H1 (cell line): ENCODE data around the gene HIBCH. TPM values are rescaled to one million over a fixed set of nuclear protein-coding genes. Genes with fewer than 3 reads are reported as not detected.

Experiments
- CTCF ChIA-PET: fragments of 300-600 bp; sonication (Branson Sonifier 250); formaldehyde crosslinking; loops from one replicate; lab custom pipeline; 2021; ENCODE audit not compliant: partially characterized antibody; lab: Charles Lee
- POLR2A ChIA-PET: fragments of 300-600 bp; sonication (Branson Sonifier 250); formaldehyde crosslinking; loops from one replicate; lab custom pipeline; 2021; ENCODE audit warnings: inconsistent platforms; ENCODE audit not compliant: partially characterized antibody; lab: Charles Lee
- DNase-seq, 2 experiments: peaks; one replicate each; pipeline versions ENCODE4 v3.0.0 to v3.0.0-alpha.2; 2010 to 2022; ENCODE audit warnings: low spot score in 2 of 2, low read depth in 1 of 2, mixed read lengths in 1 of 2
- FAIRE-seq: peaks from 2 replicates; lab custom pipeline; 2011; peaks lifted over from hg19 to GRCh38; lab: Jason Lieb, UNC
- H2AFZ ChIP-seq: 2 replicates; pipeline ENCODE4 v1.8.1; 2012; ENCODE audit warnings: low read length, inconsistent platforms
- H2AK5ac ChIP-seq: 2 replicates; pipeline ENCODE4 v1.6.1; 2013; ENCODE audit warnings: low read depth, low read length
- H2BK120ac ChIP-seq: replicated peaks from 2 replicates; pipeline ENCODE3; 2013; ENCODE audit warnings: low read depth, low read length, inconsistent platforms
- H2BK12ac ChIP-seq: 2 replicates; pipeline ENCODE4 v1.6.1; 2013; ENCODE audit warnings: low read depth, low read length
- H2BK15ac ChIP-seq: 2 replicates; pipeline ENCODE4 v1.6.1; 2013; ENCODE audit warnings: low read length
- H2BK20ac ChIP-seq: 2 replicates; pipeline ENCODE4 v1.6.1; 2013; ENCODE audit warnings: low read length
- H2BK5ac ChIP-seq: 2 replicates; pipeline ENCODE4 v1.6.1; 2013; ENCODE audit warnings: low read depth, low read length
- H3K14ac ChIP-seq: 2 replicates; pipeline ENCODE4 v1.6.1; 2013; ENCODE audit warnings: inconsistent platforms; ENCODE audit not compliant: insufficient read length
- H3K18ac ChIP-seq: 2 replicates; pipeline ENCODE4 v1.6.1; 2013; ENCODE audit warnings: low read length; ENCODE audit errors: extremely low read depth
- H3K23ac ChIP-seq: 2 replicates; pipeline ENCODE4 v1.6.1; 2013; ENCODE audit warnings: inconsistent platforms; ENCODE audit not compliant: insufficient read length
- H3K23me2 ChIP-seq: 2 replicates; pipeline ENCODE4 v1.6.1; 2013; ENCODE audit warnings: low read depth, low read length
- H3K27ac ChIP-seq: 2 replicates; pipeline ENCODE4 v1.6.1; 2011; ENCODE audit warnings: low read depth, low read length, inconsistent platforms
- H3K27me3 ChIP-seq, 4 experiments: replicated peaks in 1 of 4; 1 replicate in 1 of 4; 2 replicates in 3 of 4; pipeline versions ENCODE4 v1.6.1 to v1.8.1; 2011 to 2013; ENCODE audit warnings: low read length in 3 of 4, mild to moderate bottlenecking in 3 of 4, inconsistent platforms in 2 of 4, mixed read lengths in 2 of 4, moderate library complexity in 1 of 4; ENCODE audit not compliant: control insufficient read depth in 3 of 4, insufficient read depth in 3 of 4; ENCODE audit errors: extremely low read depth in 1 of 4
- H3K36me3 ChIP-seq, 4 experiments: 2 replicates each; pipeline versions ENCODE4 v1.6.1 to v1.8.1; 2011 to 2013; ENCODE audit warnings: mild to moderate bottlenecking in 4 of 4, low read length in 3 of 4, moderate library complexity in 2 of 4, control low read depth in 1 of 4, inconsistent platforms in 1 of 4; ENCODE audit not compliant: insufficient read depth in 4 of 4, control insufficient read depth in 2 of 4
- H3K4ac ChIP-seq: replicated peaks from 2 replicates; pipeline ENCODE3; 2013; ENCODE audit warnings: low read length, low read depth, mixed read lengths, inconsistent platforms; ENCODE audit not compliant: insufficient read length
- H3K4me1 ChIP-seq, 4 experiments: replicated peaks in 1 of 4; 1 replicate in 1 of 4; 2 replicates in 3 of 4; pipeline versions ENCODE4 v1.6.1 to v1.8.1; 2011 to 2013; ENCODE audit warnings: low read length in 3 of 4, inconsistent platforms in 2 of 4, mixed read lengths in 1 of 4; ENCODE audit not compliant: insufficient read depth in 4 of 4, control insufficient read depth in 3 of 4
- H3K4me2 ChIP-seq, 2 experiments: 2 replicates each; pipeline versions ENCODE4 v1.6.1 to v1.8.1; 2011 to 2013; ENCODE audit warnings: low read depth in 2 of 2, low read length in 2 of 2, control low read depth in 1 of 2, inconsistent platforms in 1 of 2, mild to moderate bottlenecking in 1 of 2; ENCODE audit not compliant: insufficient read depth in 1 of 2
- H3K4me3 ChIP-seq, 4 experiments: fragments of 200-600, 300-600 bp in 1 of 4; sonication (generic), shearing (Covaris generic), sonication (Bioruptor Twin) in 1 of 4; 2 replicates each; pipeline versions ENCODE4 v1.5.1 to v1.8.1; 2011 to 2016; ENCODE audit warnings: low read length in 4 of 4, low read depth in 3 of 4, control low read depth in 2 of 4, inconsistent platforms in 2 of 4, mild to moderate bottlenecking in 2 of 4, mixed read lengths in 1 of 4, moderate library complexity in 1 of 4; ENCODE audit not compliant: insufficient read depth in 2 of 4; ENCODE audit errors: extremely low read depth in 1 of 4
- H3K56ac ChIP-seq: replicated peaks from 2 replicates; pipeline ENCODE3; 2013; ENCODE audit warnings: low read depth, mild to moderate bottlenecking, mixed read lengths, low read length, inconsistent platforms; ENCODE audit not compliant: insufficient read length
- H3K79me1 ChIP-seq: 2 replicates; pipeline ENCODE4 v1.6.1; 2013; ENCODE audit warnings: low read depth, low read length, control low read depth
- H3K79me2 ChIP-seq, 2 experiments: 2 replicates each; pipeline versions ENCODE4 v1.6.1 to v1.8.1; 2012 to 2013; ENCODE audit warnings: low read length in 2 of 2, mild to moderate bottlenecking in 2 of 2, inconsistent platforms in 1 of 2; ENCODE audit not compliant: insufficient read depth in 2 of 2, control insufficient read depth in 1 of 2
- H3K9ac ChIP-seq, 4 experiments: replicated peaks in 1 of 4; 1 replicate in 1 of 4; 2 replicates in 3 of 4; pipeline versions ENCODE4 v1.6.1 to v1.8.1; 2011 to 2013; ENCODE audit warnings: low read depth in 3 of 4, low read length in 3 of 4, control low read depth in 2 of 4, mild to moderate bottlenecking in 2 of 4, moderate library complexity in 2 of 4, inconsistent platforms in 1 of 4; ENCODE audit errors: extremely low read depth in 1 of 4
- H3K9me3 ChIP-seq, 2 experiments: 2 replicates each; pipeline versions ENCODE4 v1.6.1 to v1.8.1; 2012 to 2013; ENCODE audit warnings: mild to moderate bottlenecking in 2 of 2, moderate library complexity in 2 of 2, control low read depth in 1 of 2, inconsistent platforms in 1 of 2, low read depth in 1 of 2, low read length in 1 of 2, mixed read lengths in 1 of 2; ENCODE audit not compliant: insufficient read depth in 2 of 2
- H4K20me1 ChIP-seq, 2 experiments: replicated peaks in 1 of 2; 2 replicates each; pipeline versions ENCODE3 to v1.8.1; 2011 to 2013; ENCODE audit warnings: inconsistent platforms in 2 of 2, low read length in 2 of 2, mild to moderate bottlenecking in 1 of 2; ENCODE audit not compliant: insufficient read depth in 2 of 2, control insufficient read depth in 1 of 2
- H4K5ac ChIP-seq: 2 replicates; pipeline ENCODE4 v1.6.1; 2013; ENCODE audit warnings: low read length, low read depth, mixed read lengths, inconsistent platforms; ENCODE audit not compliant: insufficient read length
- H4K8ac ChIP-seq: 2 replicates; pipeline ENCODE4 v1.8.0; 2013; ENCODE audit warnings: mild to moderate bottlenecking, moderate library complexity, low read length, inconsistent platforms; ENCODE audit not compliant: insufficient read depth; ENCODE audit errors: extremely low read depth
- H4K91ac ChIP-seq: replicated peaks from 2 replicates; pipeline ENCODE3; 2013; ENCODE audit warnings: low read length, mixed read lengths, inconsistent platforms; ENCODE audit not compliant: insufficient read length
- BRCA1 ChIP-seq: IDR thresholded peaks from 2 replicates; pipeline ENCODE4 v1.6.1; 2012; ENCODE audit warnings: low read depth, low read length, improper control_type of control experiment
- GTF2F1 ChIP-seq: IDR thresholded peaks from 2 replicates; pipeline ENCODE4 v1.6.1; 2012; ENCODE audit warnings: low read depth, low read length, improper control_type of control experiment, borderline replicate concordance
- polyA plus RNA-seq, 7 experiments: library from polyadenylated mRNA; depleted of rRNA in 3 of 7; stranded (reverse) in 5 of 7; unstranded in 2 of 7; fragments of >200 nt in 5 of 7; fragments of 200-250 nt in 2 of 7; gene quantifications; 1 replicate in 5 of 7; 2 replicates in 1 of 7; 4 replicates in 1 of 7; pipeline versions ENCODE4 v1.2.1 to v1.2.3, GENCODE V29; 2011 to 2013; ENCODE audit warnings: missing spikeins in 2 of 7, mixed read lengths in 2 of 7
- total RNA-seq: library from RNA; stranded (reverse); fragmentation: NEBNext Ultra II Directional; extraction: Animal tissue kit (Norgen Biotek cat#: 25700); gene quantifications from 2 replicates; pipeline ENCODE4 v1.2.1, GENCODE V29; 2021

HIBCH gene
- total and polyA plus RNA-seq, 2 of the 8 experiments (the other 6 are each of a cell fraction or from before 2014, with no cell fraction given): 7.5 to 31.8 TPM

DNA sequence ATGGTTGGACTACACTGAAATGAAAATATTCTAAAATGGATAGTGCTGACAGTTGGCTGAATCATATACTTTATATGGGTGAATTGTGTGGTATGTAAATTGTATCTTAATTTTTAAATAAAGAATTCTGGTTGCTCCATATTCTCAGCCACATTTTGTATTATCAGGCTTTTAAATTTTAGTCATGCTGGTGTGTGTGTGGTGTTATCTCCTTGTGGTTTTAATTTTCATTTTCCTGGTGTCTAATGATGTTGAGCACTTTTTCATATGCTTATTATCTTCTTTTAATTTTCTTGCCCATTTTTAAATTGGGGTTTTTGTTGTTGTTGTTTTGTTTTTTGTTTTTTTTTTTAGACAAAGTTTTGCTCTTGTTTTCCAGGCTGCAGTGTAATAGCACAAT is 3.8 kb upstream of the HIBCH start:
- Histone ChIP-seq H3K4me1 (peaks cover 0 to 2% (median 0%) of the 10 kb centered on the region in 4 experiments; a peak in 2 of 7 replicates), H3K9ac (no peak overlapping the region), H2BK5ac (no peak overlapping the region), H3K18ac (no peak overlapping the region), H3K23ac (no peak overlapping the region), H2AK5ac (no peak overlapping the region), H4K20me1 (no peaks in the 10 kb centered on the region), H3K36me3 (no peaks in the 10 kb centered on the region), H3K9me3 (no peaks in the 10 kb centered on the region), H3K14ac (no peak overlapping the region), H3K4me3 (no peak overlapping the region), H3K79me1 (no peaks in the 10 kb centered on the region), H2AFZ (no peak overlapping the region), H2BK120ac (no peak overlapping the region), H3K4ac (no peak overlapping the region), H3K23me2 (peaks cover 5% of the 10 kb centered on the region; the same call in 1 of the 2 replicates), H3K27ac (no peak overlapping the region), H2BK15ac (no peak overlapping the region), H2BK12ac (no peak overlapping the region), H3K56ac (no peak overlapping the region), H3K4me2 (no peak overlapping the region), H4K8ac (no peak overlapping the region), H4K5ac (no peak overlapping the region), H3K79me2 (peaks cover 0 to 8% of the 10 kb centered on the region in 2 experiments; a peak in 2 of 4 replicates), H2BK20ac (no peak overlapping the region), H4K91ac (no peak overlapping the region), H3K27me3 (no peaks in the 10 kb centered on the region)
- TF ChIP-seq GTF2F1 (no peak), BRCA1 (no peak)
- CTCF ChIA-PET: interaction anchor here (0.8 kb wide), 1 partner anchor 46 kb away, joined by 3 read pairs; no protein-coding TSS in a partner anchor
- DNase-seq: no peak
- no peak for FAIRE-seq
- POLR2A ChIA-PET: no interaction called here
